HG02870 (cell line): ENCODE data around the gene HEBP1.

Experiments used
- ATAC-seq: cut with Tn5 transposase; IDR thresholded peaks from one replicate; pipeline ENCODE4 v1.9.1; 2021; ENCODE audit warnings: mild to moderate bottlenecking, moderate library complexity; ENCODE audit not compliant: unreplicated experiment

Gene HEBP1

GRCh38 chr12:13024531-13024916, 24.5 kb upstream of the HEBP1 start:
- no peak for ATAC-seq

- no peak for ATAC-seq
Observed at GRCh38 chr12:13023811-13024530, 23.9 kb upstream of the HEBP1 start.

- ATAC-seq: no peak
Observed at GRCh38 chr12:13022851-13023271, 22.8 kb upstream of the HEBP1 start.

GRCh38 chr12:13011098-13011497, 11.0 kb upstream of the HEBP1 start:
- no peak for ATAC-seq

- ATAC-seq: no peak
Observed at GRCh38 chr12:13008741-13009380, 8.8 kb upstream of the HEBP1 start.

GRCh38 chr12:13007496-13008233, 7.6 kb upstream of the HEBP1 start:
- ATAC-seq: no peak

GRCh38 chr12:13005649-13006048, 5.6 kb upstream of the HEBP1 start:
- ATAC-seq: no peak

GRCh38 chr12:13004986-13005385, 4.9 kb upstream of the HEBP1 start:
- ATAC-seq: no peak

- ATAC-seq: no peak
Observed at GRCh38 chr12:13004361-13004760, 4.3 kb upstream of the HEBP1 start.

- no peak for ATAC-seq
Observed at GRCh38 chr12:13002301-13003097, 2.4 kb upstream of the HEBP1 start.

GRCh38 chr12:13001775-13002040, 1.6 kb upstream of the HEBP1 start:
- no peak for ATAC-seq

GRCh38 chr12:13000925-13001774, 1.1 kb upstream of the HEBP1 start:
- ATAC-seq: no peak

- ATAC-seq: peak; percentile 29
Observed at GRCh38 chr12:13000616-13000924, 505 bp upstream of the HEBP1 start.

GRCh38 chr12:12999271-12999958, 650 bp downstream of the HEBP1 start:
- no peak for ATAC-seq

GRCh38 chr12:12998248-12998647, 1.8 kb downstream of the HEBP1 start:
- ATAC-seq: no peak

GRCh38 chr12:12997734-12998133, 2.3 kb downstream of the HEBP1 start:
- no peak for ATAC-seq

- no peak for ATAC-seq
Observed at GRCh38 chr12:12997156-12997555, 2.9 kb downstream of the HEBP1 start.

GRCh38 chr12:12996209-12996608, 3.9 kb downstream of the HEBP1 start:
- ATAC-seq: no peak

GRCh38 chr12:12995088-12995487, 5.0 kb downstream of the HEBP1 start:
- no peak for ATAC-seq

GRCh38 chr12:12993367-12993766, 6.7 kb downstream of the HEBP1 start:
- no peak for ATAC-seq
